RWPE2 (cell line): ENCODE data around the gene RMC1.

Experiments
- ATAC-seq: fragments of 200-7000 bp; cut with Tn5 transposase; 3 replicates; pipeline ENCODE4 v1.9.1; 2021; ENCODE audit warnings: low read depth
- DNase-seq: peaks from one replicate; pipeline ENCODE4 v3.0.0-alpha.2; 2020; ENCODE audit warnings: low spot score
- H3K27ac ChIP-seq: fragments of 450-650 bp; 2 replicates; pipeline ENCODE4 v1.5.1; 2017; ENCODE audit warnings: mild to moderate bottlenecking; ENCODE audit not compliant: poor library complexity, severe bottlenecking
- H3K27me3 ChIP-seq: fragments of 250-450 bp; sonication (Bioruptor Pico); 2 replicates; pipeline ENCODE4 v1.5.1; 2021; ENCODE audit warnings: mild to moderate bottlenecking, moderate library complexity; ENCODE audit not compliant: insufficient read depth, poor library complexity, severe bottlenecking
- H3K36me3 ChIP-seq: fragments of 250-450 bp; sonication (Bioruptor Pico); 2 replicates; pipeline ENCODE4 v1.5.1; 2020; ENCODE audit warnings: low read depth, mild to moderate bottlenecking, moderate library complexity
- H3K4me1 ChIP-seq: fragments of 250-450 bp; sonication (Bioruptor Pico); 2 replicates; pipeline ENCODE4 v1.5.1; 2021; ENCODE audit warnings: mild to moderate bottlenecking, moderate library complexity; ENCODE audit not compliant: insufficient read depth, poor library complexity, severe bottlenecking
- H3K4me3 ChIP-seq: fragments of 250-450 bp; sonication (Bioruptor Pico); 2 replicates; pipeline ENCODE4 v1.5.1; 2021; ENCODE audit warnings: mild to moderate bottlenecking, moderate library complexity; ENCODE audit not compliant: severe bottlenecking
- H3K9me3 ChIP-seq: fragments of 250-450 bp; sonication (Bioruptor Pico); 2 replicates; pipeline ENCODE4 v1.5.1; 2021; ENCODE audit warnings: mild to moderate bottlenecking, moderate library complexity; ENCODE audit not compliant: severe bottlenecking
- TF ChIP-seq, protein P1 (sequence below): fragments of 450-650 bp; IDR thresholded peaks from one replicate; pipeline ENCODE4 v1.5.1; 2017; ENCODE audit warnings: mild to moderate bottlenecking, moderate library complexity; ENCODE audit not compliant: poor library complexity, severe bottlenecking

Gene RMC1

DNA sequence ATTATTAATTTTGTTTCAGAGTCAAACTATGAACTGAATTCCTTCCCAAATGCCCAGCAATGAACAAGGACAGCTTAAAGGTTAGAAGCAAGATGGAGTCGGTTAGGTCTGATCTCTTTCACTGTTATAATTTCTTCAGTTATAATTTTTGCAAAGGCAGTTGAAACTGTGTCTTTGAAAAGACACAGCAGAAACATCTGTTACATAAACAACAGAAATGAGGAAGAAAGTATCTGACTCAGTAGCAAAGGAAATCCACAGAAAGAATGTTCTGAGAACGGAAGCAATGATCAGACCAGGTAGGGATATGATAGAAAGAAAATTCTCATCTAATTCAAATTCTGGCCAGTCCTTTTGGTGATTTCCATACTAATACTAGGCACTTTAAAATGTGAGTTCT lies 5.2 kb upstream of the RMC1 start:
- Histone ChIP-seq H3K27me3 (no peaks in the 10 kb centered on the region), H3K4me3 (no peak overlapping the region), H3K27ac (no peak overlapping the region), H3K9me3 (no peaks in the 10 kb centered on the region), H3K4me1 (peaks cover 20% of the 10 kb centered on the region), H3K36me3 (no peaks in the 10 kb centered on the region)
- TF ChIP-seq, protein P1, sequence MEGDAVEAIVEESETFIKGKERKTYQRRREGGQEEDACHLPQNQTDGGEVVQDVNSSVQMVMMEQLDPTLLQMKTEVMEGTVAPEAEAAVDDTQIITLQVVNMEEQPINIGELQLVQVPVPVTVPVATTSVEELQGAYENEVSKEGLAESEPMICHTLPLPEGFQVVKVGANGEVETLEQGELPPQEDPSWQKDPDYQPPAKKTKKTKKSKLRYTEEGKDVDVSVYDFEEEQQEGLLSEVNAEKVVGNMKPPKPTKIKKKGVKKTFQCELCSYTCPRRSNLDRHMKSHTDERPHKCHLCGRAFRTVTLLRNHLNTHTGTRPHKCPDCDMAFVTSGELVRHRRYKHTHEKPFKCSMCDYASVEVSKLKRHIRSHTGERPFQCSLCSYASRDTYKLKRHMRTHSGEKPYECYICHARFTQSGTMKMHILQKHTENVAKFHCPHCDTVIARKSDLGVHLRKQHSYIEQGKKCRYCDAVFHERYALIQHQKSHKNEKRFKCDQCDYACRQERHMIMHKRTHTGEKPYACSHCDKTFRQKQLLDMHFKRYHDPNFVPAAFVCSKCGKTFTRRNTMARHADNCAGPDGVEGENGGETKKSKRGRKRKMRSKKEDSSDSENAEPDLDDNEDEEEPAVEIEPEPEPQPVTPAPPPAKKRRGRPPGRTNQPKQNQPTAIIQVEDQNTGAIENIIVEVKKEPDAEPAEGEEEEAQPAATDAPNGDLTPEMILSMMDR, result no peak
- no peak for ATAC-seq
- DNase-seq, result no peak

DNA sequence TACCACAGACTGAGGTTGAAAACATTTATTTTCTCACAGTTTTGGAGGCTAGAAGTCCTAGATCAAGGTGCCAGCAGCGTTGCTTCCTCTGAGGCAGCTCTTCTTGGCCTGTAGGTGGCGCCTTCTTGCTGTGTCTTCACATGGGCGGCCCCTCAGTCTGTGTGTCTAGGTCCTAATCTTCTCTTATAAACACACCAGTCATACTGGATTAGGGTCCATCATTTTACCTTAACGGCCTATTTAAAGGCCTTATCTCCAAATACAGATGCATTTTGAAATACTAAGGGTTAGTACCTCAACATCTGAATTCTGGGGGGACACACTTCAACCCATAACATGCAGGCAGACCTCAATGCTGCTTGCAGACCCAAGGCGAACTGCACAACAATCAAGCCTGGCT lies 4.4 kb upstream of the RMC1 start:
- Histone ChIP-seq H3K9me3 (no peaks in the 10 kb centered on the region), H3K27me3 (no peaks in the 10 kb centered on the region), H3K4me1 (peaks cover 20% of the 10 kb centered on the region), H3K36me3 (no peaks in the 10 kb centered on the region), H3K4me3 (no peak overlapping the region), H3K27ac (no peak overlapping the region)
- no peak for ATAC-seq
- TF ChIP-seq, protein P1, result peak; percentile 79
- DNase-seq, result no peak

DNA sequence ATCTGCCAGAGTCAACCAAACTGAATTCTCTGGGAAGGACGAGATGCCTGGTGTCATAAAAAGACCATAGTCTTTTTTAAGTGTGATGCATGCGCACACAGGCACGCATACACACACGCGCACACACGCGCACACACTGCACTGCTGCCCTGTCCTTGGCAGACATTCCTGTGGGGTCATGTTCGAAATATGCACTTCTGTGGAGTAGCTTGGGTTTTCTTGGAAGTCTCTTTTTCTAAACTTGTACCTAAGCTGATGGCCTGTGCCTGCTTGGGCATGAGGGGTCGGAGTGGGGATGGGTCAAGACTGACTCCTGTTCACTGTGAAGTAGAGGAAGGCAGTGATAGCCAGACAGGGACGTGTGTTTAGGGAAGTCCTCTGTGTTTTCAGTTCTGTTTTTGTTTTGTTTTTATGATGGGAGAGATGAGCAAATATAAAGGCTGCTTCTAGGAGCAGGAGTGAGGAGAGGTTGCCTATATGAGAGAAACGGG lies 4.0 kb upstream of the RMC1 start:
- H3K36me3 ChIP-seq, result no peaks in the 10 kb centered on the region
- no peak overlapping the region for H3K27ac ChIP-seq
- H3K4me3 ChIP-seq, result no peak overlapping the region
- DNase-seq (no peak), ATAC-seq (no peak)
- H3K9me3 ChIP-seq, result no peaks in the 10 kb centered on the region
- peaks cover 21% of the 10 kb centered on the region for H3K4me1 ChIP-seq
- TF ChIP-seq, protein P1, result no peak
- H3K27me3 ChIP-seq, result no peaks in the 10 kb centered on the region

DNA sequence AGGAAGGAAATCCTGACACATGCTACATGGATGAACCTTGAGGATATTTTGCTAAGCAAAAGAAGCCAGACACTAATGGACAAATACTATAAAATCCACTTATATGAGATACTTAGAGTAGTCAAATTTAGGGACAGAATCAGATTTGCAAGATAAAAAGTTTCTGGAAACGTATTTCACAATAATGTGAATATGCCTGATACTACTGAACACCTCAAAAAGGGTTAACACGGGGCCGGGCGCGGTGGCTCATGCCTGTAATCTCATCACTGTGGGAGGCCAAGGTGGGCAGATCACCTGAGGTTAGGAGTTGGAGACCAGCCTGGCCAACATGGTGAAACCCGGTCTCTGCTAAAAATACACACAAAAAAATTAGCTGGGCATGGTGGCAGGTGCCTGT lies 1.7 kb upstream of the RMC1 start:
- no peak overlapping the region for H3K4me3 ChIP-seq
- H3K27ac ChIP-seq, result no peak overlapping the region
- TF ChIP-seq, protein P1, result no peak
- H3K4me1 ChIP-seq, result peaks cover 10% of the 10 kb centered on the region
- no peaks in the 10 kb centered on the region for H3K27me3 ChIP-seq
- ATAC-seq, result no peak
- no peak for DNase-seq
- no peaks in the 10 kb centered on the region for H3K9me3 ChIP-seq
- peaks cover 11% of the 10 kb centered on the region; the same call in 1 of the 2 replicates for H3K36me3 ChIP-seq

DNA sequence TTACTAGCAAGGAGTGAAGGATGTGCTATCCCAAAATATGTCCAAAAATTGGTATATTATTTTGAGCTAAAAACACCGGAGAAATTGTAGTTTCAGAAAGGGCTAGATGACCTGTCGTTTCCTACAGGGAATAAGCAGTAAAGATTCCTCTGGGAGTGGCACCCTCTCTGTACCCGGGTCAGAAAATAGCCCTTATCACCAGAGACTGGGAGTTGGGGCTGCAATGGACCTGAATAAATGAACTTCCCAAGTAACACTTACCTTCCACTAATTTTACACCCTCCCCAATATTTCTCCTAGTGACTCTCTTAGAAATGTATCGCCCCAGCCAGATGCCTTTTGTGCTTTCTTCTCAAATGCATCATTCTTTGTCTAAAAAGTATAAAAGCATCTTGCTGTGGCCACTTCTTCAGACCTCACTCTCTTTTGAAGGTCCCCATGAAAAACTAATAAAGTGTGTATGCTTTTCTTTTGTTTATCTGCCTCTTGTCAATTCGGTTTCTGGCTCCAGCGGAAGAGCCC lies 734 bp upstream of the RMC1 start:
- H3K4me1 ChIP-seq, result peaks cover 10% of the 10 kb centered on the region
- no peaks in the 10 kb centered on the region for H3K27me3 ChIP-seq
- peak overlapping the region; percentile 39 for H3K27ac ChIP-seq
- no peak for DNase-seq
- no peaks in the 10 kb centered on the region for H3K9me3 ChIP-seq
- ATAC-seq, result no peak
- TF ChIP-seq, protein P1, result no peak
- peaks cover 21% of the 10 kb centered on the region for H3K36me3 ChIP-seq
- peak overlapping the region; percentile 81 for H3K4me3 ChIP-seq
